Caco-2 (cell line): ENCODE measurements around the gene PHC2. TPM values are rescaled to one million over a fixed set of nuclear protein-coding genes. Genes with fewer than 3 reads are reported as not detected.

Experiments
- BruUV-seq: library from RNA; stranded (reverse); fragments of 400-500 nt; replicated peaks from 2 replicates; lab custom pipeline; 2021; lab: Mats Ljungman, UMichigan
- CTCF ChIA-PET: fragments of 300-600 bp; sonication (Branson Sonifier 250); formaldehyde crosslinking; loops from one replicate; lab custom pipeline; 2022; ENCODE audit warnings: antibody characterized with exemption; lab: Charles Lee
- POLR2A ChIA-PET: fragments of 300-600 bp; sonication (Branson Sonifier 250); formaldehyde crosslinking; loops from one replicate; lab custom pipeline; 2022; ENCODE audit warnings: antibody characterized with exemption; lab: Charles Lee
- DNase-seq, 2 experiments: peaks; one replicate each; pipeline versions ENCODE4 v3.0.0 to v3.0.0-alpha.2; 2020 to 2022
- H3K27me3 ChIP-seq: replicated peaks from 2 replicates; pipeline ENCODE4 v1.6.0; 2011; ENCODE audit warnings: low read length; ENCODE audit not compliant: control insufficient read depth, insufficient read depth
- H3K36me3 ChIP-seq: 2 replicates; pipeline ENCODE4 v1.5.1; 2011; ENCODE audit warnings: low read length; ENCODE audit not compliant: control insufficient read depth, insufficient read depth
- H3K4me1 ChIP-seq: fragments of 250-450 bp; sonication (Bioruptor Pico); 2 replicates; pipeline ENCODE4 v1.5.1; 2020; ENCODE audit warnings: mild to moderate bottlenecking
- H3K4me3 ChIP-seq: 2 replicates; pipeline ENCODE4 v1.5.1; 2011; ENCODE audit warnings: low read depth, mild to moderate bottlenecking, control low read depth, low read length
- H3K9me3 ChIP-seq: fragments of 250-450 bp; sonication (Bioruptor Pico); 2 replicates; pipeline ENCODE4 v1.5.1; 2020; ENCODE audit warnings: mild to moderate bottlenecking, moderate library complexity
- H3K27ac Mint-ChIP-seq: one replicate; pipeline ENCODE4 v1.8.0; 2022; ENCODE audit warnings: mixed read lengths; ENCODE audit not compliant: unreplicated experiment
- H3K27me3 Mint-ChIP-seq: one replicate; pipeline ENCODE4 v1.8.0; 2022; ENCODE audit warnings: mixed read lengths; ENCODE audit not compliant: insufficient read depth, unreplicated experiment
- H3K36me3 Mint-ChIP-seq: one replicate; pipeline ENCODE4 v1.8.0; 2022; ENCODE audit warnings: mild to moderate bottlenecking, mixed read lengths; ENCODE audit not compliant: insufficient read depth, unreplicated experiment
- H3K4me1 Mint-ChIP-seq: one replicate; pipeline ENCODE4 v1.8.0; 2022; ENCODE audit warnings: low read depth, mixed read lengths; ENCODE audit not compliant: unreplicated experiment
- H3K4me3 Mint-ChIP-seq: one replicate; pipeline ENCODE4 v1.8.0; 2022; ENCODE audit warnings: mild to moderate bottlenecking, moderate library complexity, mixed read lengths; ENCODE audit not compliant: unreplicated experiment
- H3K9me3 Mint-ChIP-seq: one replicate; pipeline ENCODE4 v1.8.0; 2022; ENCODE audit warnings: mixed read lengths; ENCODE audit not compliant: unreplicated experiment
- CTCF ChIP-seq, 2 experiments: fragments of 200-600 bp in 1 of 2; IDR thresholded peaks; 1 replicate in 1 of 2; 2 replicates in 1 of 2; pipeline versions ENCODE4 v1.5.1 to v1.8.0; 2011 to 2022; ENCODE audit warnings: antibody characterized with exemption in 1 of 2, control low read depth in 1 of 2, inconsistent platforms in 1 of 2, low read depth in 1 of 2, low read length in 1 of 2, mild to moderate bottlenecking in 1 of 2, moderate library complexity in 1 of 2; ENCODE audit not compliant: insufficient read depth in 1 of 2, severe bottlenecking in 1 of 2, unreplicated experiment in 1 of 2
- intact Hi-C: fragments of 100-400 bp; cut with micrococcal nuclease; formaldehyde crosslinking; loops from one replicate; pipeline ENCODE4 v1.10.0; 2022; ENCODE audit not compliant: unreplicated experiment
- total RNA-seq: library from RNA; stranded (reverse); gene quantifications from 2 replicates; pipeline ENCODE4 v1.2.3, GENCODE V29; 2022

The PHC2 gene
- total RNA-seq, 1 experiment from 2014 or later = 35.2 TPM

- Mint-ChIP-seq H3K36me3 (peaks cover 54% of the 10 kb centered on the region), H3K4me3 (no peak overlapping the region), H3K27ac (no peak overlapping the region), H3K27me3 (no peaks in the 10 kb centered on the region), H3K4me1 (no peaks in the 10 kb centered on the region), H3K9me3 (no peaks in the 10 kb centered on the region)
- Histone ChIP-seq H3K36me3 (peaks cover 2% of the 10 kb centered on the region), H3K4me3 (no peak overlapping the region), H3K27me3 (no peaks in the 10 kb centered on the region), H3K4me1 (no peaks in the 10 kb centered on the region), H3K9me3 (no peaks in the 10 kb centered on the region)
- ChIA-PET POLR2A (no interaction called here), CTCF (no interaction called here)
- intact Hi-C loops = no loop called here
- no peak for DNase-seq
- TF ChIP-seq CTCF (IDR thresholded peaks at IDR 0.05; ENCODE audit: insufficient read depth in 1 of 2, low read depth in 1 of 2, low read length in 1 of 2, severe bottlenecking in 1 of 2, unreplicated experiment in 1 of 2) = no peak
- no TSS peak for BruUV-seq
These were observed 102.1 kb downstream of the PHC2 start for GRCh38 chr1:33328817-33329216.

DNA sequence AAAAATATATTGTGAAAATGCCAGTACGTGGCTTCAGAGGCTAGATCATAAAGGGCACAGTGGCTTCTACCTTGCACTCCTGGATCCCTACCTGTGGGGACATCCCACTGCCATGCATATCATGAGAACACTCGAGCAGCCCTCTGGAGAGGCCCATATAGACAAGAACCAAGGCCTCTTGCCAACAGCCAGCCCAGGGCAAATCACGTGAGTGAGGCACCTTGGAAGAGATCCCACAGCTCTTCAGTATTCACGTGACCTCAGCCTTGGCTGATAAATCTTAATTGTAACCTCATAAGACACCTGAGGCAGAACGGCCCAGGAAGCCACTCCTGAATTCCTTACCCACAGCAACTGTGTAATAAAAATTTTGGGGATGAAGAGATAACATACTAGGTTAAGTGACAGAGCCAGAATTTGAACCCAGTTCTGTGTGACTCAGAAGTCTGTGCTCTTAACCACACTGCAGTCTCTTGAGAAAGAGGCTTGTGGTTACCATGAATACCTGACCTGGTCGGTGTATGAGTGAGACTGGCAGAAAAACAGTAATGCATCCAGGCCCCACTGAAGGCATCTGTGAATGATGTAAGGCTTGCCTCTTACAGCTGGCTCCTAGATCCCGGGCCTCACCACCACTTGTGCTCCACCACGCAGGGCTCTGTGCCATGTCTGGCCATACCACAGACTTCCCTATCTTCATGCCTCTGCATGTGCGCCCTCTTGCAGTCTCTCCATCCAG, 103.1 kb downstream of the PHC2 start:
- intact Hi-C loops = no loop called here
- Mint-ChIP-seq H3K4me3 (no peak overlapping the region), H3K27ac (no peak overlapping the region), H3K27me3 (no peaks in the 10 kb centered on the region), H3K36me3 (peaks cover 47% of the 10 kb centered on the region), H3K9me3 (no peaks in the 10 kb centered on the region), H3K4me1 (no peaks in the 10 kb centered on the region)
- Histone ChIP-seq H3K4me1 (no peaks in the 10 kb centered on the region), H3K27me3 (no peaks in the 10 kb centered on the region), H3K9me3 (no peaks in the 10 kb centered on the region), H3K36me3 (peaks cover 2% of the 10 kb centered on the region), H3K4me3 (no peak overlapping the region)
- no TSS peak for BruUV-seq
- DNase-seq = no peak
- TF ChIP-seq CTCF (IDR thresholded peaks at IDR 0.05; ENCODE audit: insufficient read depth in 1 of 2, low read depth in 1 of 2, low read length in 1 of 2, severe bottlenecking in 1 of 2, unreplicated experiment in 1 of 2) = no peak
- ChIA-PET CTCF (no interaction called here), POLR2A (no interaction called here)

DNA sequence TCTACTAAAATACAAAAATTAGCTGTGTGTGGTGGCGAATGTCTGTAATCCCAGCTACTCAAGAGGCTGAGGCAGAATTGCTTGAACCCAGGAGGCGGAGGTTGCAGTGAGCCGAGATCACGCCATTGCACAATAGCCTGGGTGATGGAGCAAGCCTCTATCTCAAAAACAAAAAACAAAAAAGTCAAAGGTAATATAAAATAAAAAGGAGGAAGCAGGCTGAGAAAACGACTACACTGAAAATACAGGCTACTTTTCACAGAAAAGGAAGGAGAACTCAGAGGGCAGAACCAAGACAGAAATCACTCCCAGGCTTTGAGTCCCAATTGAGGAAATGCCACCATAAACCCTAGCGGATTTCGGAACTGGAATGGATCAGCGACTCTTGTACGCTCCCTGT, 104.1 kb downstream of the PHC2 start:
- CTCF ChIA-PET = no interaction called here
- POLR2A ChIA-PET = no interaction called here
- no peak overlapping the region for H3K27ac Mint-ChIP-seq

More for the DNA sequence above, 104.1 kb downstream of the PHC2 start:
- Histone ChIP-seq H3K4me3 (no peak overlapping the region), H3K4me1 (no peaks in the 10 kb centered on the region), H3K9me3 (no peaks in the 10 kb centered on the region), H3K27me3 (no peaks in the 10 kb centered on the region), H3K36me3 (peaks cover 2% of the 10 kb centered on the region)
- DNase-seq = no peak
- Mint-ChIP-seq H3K9me3 (no peaks in the 10 kb centered on the region), H3K36me3 (peaks cover 39% of the 10 kb centered on the region), H3K4me3 (no peak overlapping the region), H3K4me1 (no peaks in the 10 kb centered on the region), H3K27me3 (no peaks in the 10 kb centered on the region)
- no peak for TF ChIP-seq CTCF (IDR thresholded peaks at IDR 0.05; ENCODE audit: insufficient read depth in 1 of 2, low read depth in 1 of 2, low read length in 1 of 2, severe bottlenecking in 1 of 2, unreplicated experiment in 1 of 2)
- intact Hi-C loops = no loop called here
- BruUV-seq = no TSS peak
